Measurements from ENCODE around the gene MUC16. TPM values are rescaled to one million over a fixed set of nuclear protein-coding genes. Genes with fewer than 3 reads are reported as not detected.

Gene MUC16
- total RNA-seq, 1 donor from 2014 or later, result not detected

- Histone ChIP-seq H3K9me3 (ENCODE audit: control insufficient read depth in 3 of 3, low read length in 3 of 3) (no peaks in the 10 kb centered on the region), H3K4me1 (ENCODE audit: control insufficient read depth in 3 of 3, insufficient read depth in 3 of 3, low read length in 3 of 3) (no peaks in the 10 kb centered on the region), H3K4me3 (ENCODE audit: low read length in 3 of 3) (no peak overlapping the region), H3K9ac (ENCODE audit: low read depth in 1 of 3, low read length in 3 of 3) (no peak overlapping the region), H3K27me3 (ENCODE audit: control insufficient read depth in 3 of 3, insufficient read depth in 3 of 3, low read length in 3 of 3) (no peaks in the 10 kb centered on the region), H3K36me3 (ENCODE audit: control insufficient read depth in 3 of 3, insufficient read depth in 3 of 3, low read length in 3 of 3) (no peaks in the 10 kb centered on the region), H3K27ac (ENCODE audit: low read depth, low read length) (no peak overlapping the region)
These were observed 484 bp upstream of the MUC16 start for GRCh38 chr19:9010693-9011092.

DNA sequence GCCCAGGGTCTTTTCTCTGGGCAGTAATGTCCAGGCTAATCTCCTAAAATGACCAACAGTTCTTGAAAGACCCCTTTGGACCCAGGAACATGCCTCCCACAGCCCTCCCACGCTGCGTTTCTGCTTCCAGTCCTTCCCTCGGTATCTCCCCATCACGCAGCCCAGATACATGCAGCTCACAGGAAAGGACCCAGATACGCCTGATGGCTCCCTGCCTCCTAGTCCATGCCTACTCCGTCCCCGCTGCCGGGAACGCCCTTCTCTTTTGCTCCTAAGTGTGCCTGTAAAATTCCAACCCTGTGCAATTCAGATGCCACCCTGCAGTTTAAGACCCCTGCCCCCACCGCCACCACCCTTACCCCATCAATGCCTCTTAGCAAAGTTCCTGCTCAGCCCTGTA lies 778 bp downstream of the MUC16 start:
- H3K27ac ChIP-seq (ENCODE audit: low read depth, low read length), result no peak overlapping the region
- no peaks in the 10 kb centered on the region for H3K4me1 ChIP-seq (ENCODE audit: control insufficient read depth in 3 of 3, insufficient read depth in 3 of 3, low read length in 3 of 3)
- H3K4me3 ChIP-seq (ENCODE audit: low read length in 3 of 3), result no peak overlapping the region
- no peaks in the 10 kb centered on the region for H3K36me3 ChIP-seq (ENCODE audit: control insufficient read depth in 3 of 3, insufficient read depth in 3 of 3, low read length in 3 of 3)
- H3K9ac ChIP-seq (ENCODE audit: low read depth in 1 of 3, low read length in 3 of 3), result no peak overlapping the region
- H3K27me3 ChIP-seq (ENCODE audit: control insufficient read depth in 3 of 3, insufficient read depth in 3 of 3, low read length in 3 of 3), result no peaks in the 10 kb centered on the region
- no peaks in the 10 kb centered on the region for H3K9me3 ChIP-seq (ENCODE audit: control insufficient read depth in 3 of 3, low read length in 3 of 3)

DNA sequence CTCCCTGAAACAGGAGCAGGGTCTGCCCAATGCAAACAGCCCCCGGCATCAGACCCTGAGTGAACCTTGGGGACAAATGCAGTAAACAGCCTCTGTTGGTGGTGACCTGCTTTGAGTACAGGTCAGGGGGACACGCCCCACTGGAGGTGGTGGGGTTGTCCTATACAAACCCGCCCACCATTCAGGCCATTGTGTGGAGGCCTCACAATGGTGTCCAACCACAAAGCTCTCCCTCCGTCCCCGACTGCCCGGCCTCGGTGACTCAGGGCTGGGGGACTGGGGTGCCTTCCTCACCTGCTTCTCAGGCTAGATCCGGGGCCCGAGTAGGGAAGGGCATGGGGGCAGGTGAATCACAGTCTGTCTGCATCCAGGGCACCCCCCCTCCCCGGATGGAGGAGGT lies 1.5 kb downstream of the MUC16 start:
- no peaks in the 10 kb centered on the region for H3K27me3 ChIP-seq (ENCODE audit: control insufficient read depth in 3 of 3, insufficient read depth in 3 of 3, low read length in 3 of 3)
- H3K9ac ChIP-seq (ENCODE audit: low read depth in 1 of 3, low read length in 3 of 3), result no peak overlapping the region
- no peaks in the 10 kb centered on the region for H3K36me3 ChIP-seq (ENCODE audit: control insufficient read depth in 3 of 3, insufficient read depth in 3 of 3, low read length in 3 of 3)
- H3K4me1 ChIP-seq (ENCODE audit: control insufficient read depth in 3 of 3, insufficient read depth in 3 of 3, low read length in 3 of 3), result no peaks in the 10 kb centered on the region
- no peak overlapping the region for H3K4me3 ChIP-seq (ENCODE audit: low read length in 3 of 3)
- H3K27ac ChIP-seq (ENCODE audit: low read depth, low read length), result no peak overlapping the region
- H3K9me3 ChIP-seq (ENCODE audit: control insufficient read depth in 3 of 3, low read length in 3 of 3), result no peaks in the 10 kb centered on the region

GRCh38 chr19:9000933-9001332 lies 9.3 kb downstream of the MUC16 start:
- Histone ChIP-seq H3K36me3 (ENCODE audit: control insufficient read depth in 3 of 3, insufficient read depth in 3 of 3, low read length in 3 of 3) (no peaks in the 10 kb centered on the region), H3K9me3 (ENCODE audit: control insufficient read depth in 3 of 3, low read length in 3 of 3) (peaks cover 0 to 4% (median 4%) of the 10 kb centered on the region in 3 donors), H3K27me3 (ENCODE audit: control insufficient read depth in 3 of 3, insufficient read depth in 3 of 3, low read length in 3 of 3) (no peaks in the 10 kb centered on the region), H3K27ac (ENCODE audit: low read depth, low read length) (no peak overlapping the region), H3K4me3 (ENCODE audit: low read length in 3 of 3) (no peak overlapping the region), H3K9ac (ENCODE audit: low read depth in 1 of 3, low read length in 3 of 3) (no peak overlapping the region), H3K4me1 (ENCODE audit: control insufficient read depth in 3 of 3, insufficient read depth in 3 of 3, low read length in 3 of 3) (no peaks in the 10 kb centered on the region)

DNA sequence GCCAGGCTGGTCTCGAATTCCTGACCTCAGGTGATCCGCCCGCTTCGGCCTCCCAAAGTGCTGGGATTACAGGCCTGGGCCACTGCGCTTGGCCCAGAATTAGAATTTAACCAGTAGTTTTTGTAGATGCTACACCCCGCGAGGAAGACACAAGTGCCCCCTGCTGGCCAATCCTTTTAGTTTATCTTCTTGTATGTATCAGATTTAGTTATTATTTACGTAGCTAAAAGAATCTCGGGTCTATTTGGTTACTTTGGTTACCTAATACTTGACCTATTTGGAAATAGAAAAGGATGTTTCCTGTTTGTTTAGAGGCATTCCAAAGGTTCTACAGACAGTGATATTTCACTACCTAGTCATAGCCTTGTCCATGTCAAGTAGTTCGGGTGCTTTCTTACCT lies 22.0 kb downstream of the MUC16 start:
- Histone ChIP-seq H3K4me3 (ENCODE audit: low read length in 3 of 3) (no peak overlapping the region), H3K9ac (ENCODE audit: low read depth in 1 of 3, low read length in 3 of 3) (no peak overlapping the region), H3K27ac (ENCODE audit: low read depth, low read length) (no peak overlapping the region), H3K9me3 (ENCODE audit: control insufficient read depth in 3 of 3, low read length in 3 of 3) (peaks cover 0 to 2% (median 0%) of the 10 kb centered on the region in 3 donors), H3K4me1 (ENCODE audit: control insufficient read depth in 3 of 3, insufficient read depth in 3 of 3, low read length in 3 of 3) (no peaks in the 10 kb centered on the region), H3K27me3 (ENCODE audit: control insufficient read depth in 3 of 3, insufficient read depth in 3 of 3, low read length in 3 of 3) (no peaks in the 10 kb centered on the region), H3K36me3 (ENCODE audit: control insufficient read depth in 3 of 3, insufficient read depth in 3 of 3, low read length in 3 of 3) (no peaks in the 10 kb centered on the region)

DNA sequence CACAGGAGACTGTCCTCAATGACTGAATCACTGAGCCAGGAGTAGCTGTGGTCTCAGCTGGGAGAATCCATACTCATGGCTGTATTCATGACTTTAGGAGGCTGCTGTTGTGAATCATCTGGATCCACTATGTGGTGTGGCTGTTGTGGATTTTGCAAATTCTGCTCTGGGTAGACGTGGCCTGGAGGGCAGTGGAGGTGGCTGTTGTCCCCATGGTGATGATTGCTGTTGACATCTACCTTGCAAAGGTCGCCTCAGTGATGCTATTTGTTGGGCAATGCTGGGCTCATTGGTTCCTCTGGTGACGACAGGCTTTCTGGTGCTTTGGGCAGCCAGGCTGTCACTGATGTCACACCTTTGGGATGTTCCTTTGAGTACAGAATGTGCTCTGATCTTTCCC lies 23.9 kb downstream of the MUC16 start:
- no peak overlapping the region for H3K4me3 ChIP-seq (ENCODE audit: low read length in 3 of 3)
- peaks cover 0 to 2% (median 0%) of the 10 kb centered on the region in 3 donors for H3K9me3 ChIP-seq (ENCODE audit: control insufficient read depth in 3 of 3, low read length in 3 of 3)
- H3K4me1 ChIP-seq (ENCODE audit: control insufficient read depth in 3 of 3, insufficient read depth in 3 of 3, low read length in 3 of 3), result no peaks in the 10 kb centered on the region
- H3K9ac ChIP-seq (ENCODE audit: low read depth in 1 of 3, low read length in 3 of 3), result no peak overlapping the region
- no peaks in the 10 kb centered on the region for H3K36me3 ChIP-seq (ENCODE audit: control insufficient read depth in 3 of 3, insufficient read depth in 3 of 3, low read length in 3 of 3)
- H3K27ac ChIP-seq (ENCODE audit: low read depth, low read length), result no peak overlapping the region
- H3K27me3 ChIP-seq (ENCODE audit: control insufficient read depth in 3 of 3, insufficient read depth in 3 of 3, low read length in 3 of 3), result no peaks in the 10 kb centered on the region

DNA sequence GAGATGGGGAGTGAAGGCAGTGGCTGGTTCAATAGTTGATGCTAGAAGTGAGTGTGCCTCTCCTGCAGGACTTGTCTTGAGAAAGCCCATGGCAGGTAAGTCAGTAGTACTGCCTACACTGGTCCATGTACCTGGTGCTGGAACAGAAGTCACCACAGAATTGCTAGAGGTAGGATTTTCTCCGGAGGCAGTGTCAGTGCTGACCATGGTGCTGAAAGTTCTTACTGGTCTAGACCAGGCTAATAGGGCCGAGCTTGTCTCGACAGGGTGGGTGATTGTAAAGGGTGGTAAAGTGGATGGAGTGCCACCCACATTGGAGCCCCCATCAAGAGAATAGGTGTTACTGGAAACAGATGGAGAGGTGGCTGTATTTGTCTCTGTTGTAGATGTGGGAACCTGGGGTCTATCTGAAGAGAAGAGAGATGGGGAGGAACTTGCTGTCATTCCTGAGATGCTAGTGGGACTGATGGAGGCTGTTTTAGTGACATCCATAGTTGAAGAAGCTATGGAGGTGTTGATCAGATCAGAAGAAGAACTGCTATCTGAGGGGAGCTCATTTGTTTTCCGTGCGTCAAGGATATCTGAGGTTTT lies 36.6 kb downstream of the MUC16 start:
- no peak overlapping the region for H3K9ac ChIP-seq (ENCODE audit: low read depth in 1 of 3, low read length in 3 of 3)
- peaks cover 2 to 9% (median 5%) of the 10 kb centered on the region in 3 donors for H3K9me3 ChIP-seq (ENCODE audit: control insufficient read depth in 3 of 3, low read length in 3 of 3)
- H3K4me1 ChIP-seq (ENCODE audit: control insufficient read depth in 3 of 3, insufficient read depth in 3 of 3, low read length in 3 of 3), result no peaks in the 10 kb centered on the region
- H3K27me3 ChIP-seq (ENCODE audit: control insufficient read depth in 3 of 3, insufficient read depth in 3 of 3, low read length in 3 of 3), result peaks cover 0 to 3% (median 0%) of the 10 kb centered on the region in 3 donors
- no peak overlapping the region for H3K27ac ChIP-seq (ENCODE audit: low read depth, low read length)
- no peaks in the 10 kb centered on the region for H3K36me3 ChIP-seq (ENCODE audit: control insufficient read depth in 3 of 3, insufficient read depth in 3 of 3, low read length in 3 of 3)
- H3K4me3 ChIP-seq (ENCODE audit: low read length in 3 of 3), result no peak overlapping the region

- Histone ChIP-seq H3K9me3 (ENCODE audit: control insufficient read depth in 3 of 3, low read length in 3 of 3) (peaks cover 0 to 3% (median 0%) of the 10 kb centered on the region in 3 donors), H3K36me3 (ENCODE audit: control insufficient read depth in 3 of 3, insufficient read depth in 3 of 3, low read length in 3 of 3) (no peaks in the 10 kb centered on the region), H3K9ac (ENCODE audit: low read depth in 1 of 3, low read length in 3 of 3) (no peak overlapping the region), H3K4me3 (ENCODE audit: low read length in 3 of 3) (no peak overlapping the region), H3K27me3 (ENCODE audit: control insufficient read depth in 3 of 3, insufficient read depth in 3 of 3, low read length in 3 of 3) (no peaks in the 10 kb centered on the region), H3K27ac (ENCODE audit: low read depth, low read length) (no peak overlapping the region), H3K4me1 (ENCODE audit: control insufficient read depth in 3 of 3, insufficient read depth in 3 of 3, low read length in 3 of 3) (no peaks in the 10 kb centered on the region)
These were observed 44.3 kb downstream of the MUC16 start for GRCh38 chr19:8965887-8966286.

Other genes with a start within 250 kb of the MUC16 start
- 20.4 TPM for gene ZNF558, start 178.1 kb downstream of the MUC16 start, total RNA-seq
- not detected for gene MBD3L1, start 178.0 kb downstream of the MUC16 start, total RNA-seq
- gene OR1M1, start 76.7 kb upstream of the MUC16 start, total RNA-seq, result not detected
- gene OR7G2, start 97.1 kb upstream of the MUC16 start, total RNA-seq, result not detected
- gene OR7G1, start 105.4 kb upstream of the MUC16 start, total RNA-seq, result not detected
- gene OR7G3, start 116.5 kb upstream of the MUC16 start, total RNA-seq, result not detected
- gene ZNF317, start 130.0 kb upstream of the MUC16 start, total RNA-seq, result 11.5 TPM
- not detected for gene OR7D2, start 168.6 kb upstream of the MUC16 start, total RNA-seq
- gene OR7D4, start 209.2 kb upstream of the MUC16 start, total RNA-seq, result not detected
- not detected for gene OR7E24, start 240.5 kb upstream of the MUC16 start, total RNA-seq

All from skeletal muscle tissue (tissue), 4 donors.